H1 (cell line): ENCODE data around the gene HMGCLL1. TPM values are rescaled to one million over a fixed set of nuclear protein-coding genes. Genes with fewer than 3 reads are reported as not detected.

Source experiments
- CTCF ChIA-PET: fragments of 300-600 bp; sonication (Branson Sonifier 250); formaldehyde crosslinking; loops from one replicate; lab custom pipeline; 2021; ENCODE audit not compliant: partially characterized antibody; lab: Charles Lee
- POLR2A ChIA-PET: fragments of 300-600 bp; sonication (Branson Sonifier 250); formaldehyde crosslinking; loops from one replicate; lab custom pipeline; 2021; ENCODE audit warnings: inconsistent platforms; ENCODE audit not compliant: partially characterized antibody; lab: Charles Lee
- DNase-seq, 2 experiments: peaks; one replicate each; pipeline versions ENCODE4 v3.0.0 to v3.0.0-alpha.2; 2010 to 2022; ENCODE audit warnings: low spot score in 2 of 2, low read depth in 1 of 2, mixed read lengths in 1 of 2
- FAIRE-seq: peaks from 2 replicates; lab custom pipeline; 2011; peaks lifted over from hg19 to GRCh38; lab: Jason Lieb, UNC
- H2AFZ ChIP-seq: 2 replicates; pipeline ENCODE4 v1.8.1; 2012; ENCODE audit warnings: low read length, inconsistent platforms
- H2AK5ac ChIP-seq: 2 replicates; pipeline ENCODE4 v1.6.1; 2013; ENCODE audit warnings: low read depth, low read length
- H2BK120ac ChIP-seq: replicated peaks from 2 replicates; pipeline ENCODE3; 2013; ENCODE audit warnings: low read depth, low read length, inconsistent platforms
- H2BK12ac ChIP-seq: 2 replicates; pipeline ENCODE4 v1.6.1; 2013; ENCODE audit warnings: low read depth, low read length
- H2BK15ac ChIP-seq: 2 replicates; pipeline ENCODE4 v1.6.1; 2013; ENCODE audit warnings: low read length
- H2BK20ac ChIP-seq: 2 replicates; pipeline ENCODE4 v1.6.1; 2013; ENCODE audit warnings: low read length
- H2BK5ac ChIP-seq: 2 replicates; pipeline ENCODE4 v1.6.1; 2013; ENCODE audit warnings: low read depth, low read length
- H3K14ac ChIP-seq: 2 replicates; pipeline ENCODE4 v1.6.1; 2013; ENCODE audit warnings: inconsistent platforms; ENCODE audit not compliant: insufficient read length
- H3K18ac ChIP-seq: 2 replicates; pipeline ENCODE4 v1.6.1; 2013; ENCODE audit warnings: low read length; ENCODE audit errors: extremely low read depth
- H3K23ac ChIP-seq: 2 replicates; pipeline ENCODE4 v1.6.1; 2013; ENCODE audit warnings: inconsistent platforms; ENCODE audit not compliant: insufficient read length
- H3K23me2 ChIP-seq: 2 replicates; pipeline ENCODE4 v1.6.1; 2013; ENCODE audit warnings: low read depth, low read length
- H3K27ac ChIP-seq: 2 replicates; pipeline ENCODE4 v1.6.1; 2011; ENCODE audit warnings: low read depth, low read length, inconsistent platforms
- H3K27me3 ChIP-seq, 4 experiments: replicated peaks in 1 of 4; 1 replicate in 1 of 4; 2 replicates in 3 of 4; pipeline versions ENCODE4 v1.6.1 to v1.8.1; 2011 to 2013; ENCODE audit warnings: low read length in 3 of 4, mild to moderate bottlenecking in 3 of 4, inconsistent platforms in 2 of 4, mixed read lengths in 2 of 4, moderate library complexity in 1 of 4; ENCODE audit not compliant: control insufficient read depth in 3 of 4, insufficient read depth in 3 of 4; ENCODE audit errors: extremely low read depth in 1 of 4
- H3K36me3 ChIP-seq, 4 experiments: 2 replicates each; pipeline versions ENCODE4 v1.6.1 to v1.8.1; 2011 to 2013; ENCODE audit warnings: mild to moderate bottlenecking in 4 of 4, low read length in 3 of 4, moderate library complexity in 2 of 4, control low read depth in 1 of 4, inconsistent platforms in 1 of 4; ENCODE audit not compliant: insufficient read depth in 4 of 4, control insufficient read depth in 2 of 4
- H3K4ac ChIP-seq: replicated peaks from 2 replicates; pipeline ENCODE3; 2013; ENCODE audit warnings: low read length, low read depth, mixed read lengths, inconsistent platforms; ENCODE audit not compliant: insufficient read length
- H3K4me1 ChIP-seq, 4 experiments: replicated peaks in 1 of 4; 1 replicate in 1 of 4; 2 replicates in 3 of 4; pipeline versions ENCODE4 v1.6.1 to v1.8.1; 2011 to 2013; ENCODE audit warnings: low read length in 3 of 4, inconsistent platforms in 2 of 4, mixed read lengths in 1 of 4; ENCODE audit not compliant: insufficient read depth in 4 of 4, control insufficient read depth in 3 of 4
- H3K4me2 ChIP-seq, 2 experiments: 2 replicates each; pipeline versions ENCODE4 v1.6.1 to v1.8.1; 2011 to 2013; ENCODE audit warnings: low read depth in 2 of 2, low read length in 2 of 2, control low read depth in 1 of 2, inconsistent platforms in 1 of 2, mild to moderate bottlenecking in 1 of 2; ENCODE audit not compliant: insufficient read depth in 1 of 2
- H3K4me3 ChIP-seq, 4 experiments: fragments of 200-600, 300-600 bp in 1 of 4; sonication (generic), shearing (Covaris generic), sonication (Bioruptor Twin) in 1 of 4; 2 replicates each; pipeline versions ENCODE4 v1.5.1 to v1.8.1; 2011 to 2016; ENCODE audit warnings: low read length in 4 of 4, low read depth in 3 of 4, control low read depth in 2 of 4, inconsistent platforms in 2 of 4, mild to moderate bottlenecking in 2 of 4, mixed read lengths in 1 of 4, moderate library complexity in 1 of 4; ENCODE audit not compliant: insufficient read depth in 2 of 4; ENCODE audit errors: extremely low read depth in 1 of 4
- H3K56ac ChIP-seq: replicated peaks from 2 replicates; pipeline ENCODE3; 2013; ENCODE audit warnings: low read depth, mild to moderate bottlenecking, mixed read lengths, low read length, inconsistent platforms; ENCODE audit not compliant: insufficient read length
- H3K79me1 ChIP-seq: 2 replicates; pipeline ENCODE4 v1.6.1; 2013; ENCODE audit warnings: low read depth, low read length, control low read depth
- H3K79me2 ChIP-seq, 2 experiments: 2 replicates each; pipeline versions ENCODE4 v1.6.1 to v1.8.1; 2012 to 2013; ENCODE audit warnings: low read length in 2 of 2, mild to moderate bottlenecking in 2 of 2, inconsistent platforms in 1 of 2; ENCODE audit not compliant: insufficient read depth in 2 of 2, control insufficient read depth in 1 of 2
- H3K9ac ChIP-seq, 4 experiments: replicated peaks in 1 of 4; 1 replicate in 1 of 4; 2 replicates in 3 of 4; pipeline versions ENCODE4 v1.6.1 to v1.8.1; 2011 to 2013; ENCODE audit warnings: low read depth in 3 of 4, low read length in 3 of 4, control low read depth in 2 of 4, mild to moderate bottlenecking in 2 of 4, moderate library complexity in 2 of 4, inconsistent platforms in 1 of 4; ENCODE audit errors: extremely low read depth in 1 of 4
- H3K9me3 ChIP-seq, 2 experiments: 2 replicates each; pipeline versions ENCODE4 v1.6.1 to v1.8.1; 2012 to 2013; ENCODE audit warnings: mild to moderate bottlenecking in 2 of 2, moderate library complexity in 2 of 2, control low read depth in 1 of 2, inconsistent platforms in 1 of 2, low read depth in 1 of 2, low read length in 1 of 2, mixed read lengths in 1 of 2; ENCODE audit not compliant: insufficient read depth in 2 of 2
- H4K20me1 ChIP-seq, 2 experiments: replicated peaks in 1 of 2; 2 replicates each; pipeline versions ENCODE3 to v1.8.1; 2011 to 2013; ENCODE audit warnings: inconsistent platforms in 2 of 2, low read length in 2 of 2, mild to moderate bottlenecking in 1 of 2; ENCODE audit not compliant: insufficient read depth in 2 of 2, control insufficient read depth in 1 of 2
- H4K5ac ChIP-seq: 2 replicates; pipeline ENCODE4 v1.6.1; 2013; ENCODE audit warnings: low read length, low read depth, mixed read lengths, inconsistent platforms; ENCODE audit not compliant: insufficient read length
- H4K8ac ChIP-seq: 2 replicates; pipeline ENCODE4 v1.8.0; 2013; ENCODE audit warnings: mild to moderate bottlenecking, moderate library complexity, low read length, inconsistent platforms; ENCODE audit not compliant: insufficient read depth; ENCODE audit errors: extremely low read depth
- H4K91ac ChIP-seq: replicated peaks from 2 replicates; pipeline ENCODE3; 2013; ENCODE audit warnings: low read length, mixed read lengths, inconsistent platforms; ENCODE audit not compliant: insufficient read length
- ATF2 ChIP-seq: IDR thresholded peaks from 2 replicates; pipeline ENCODE4 v1.6.1; 2012; ENCODE audit warnings: low read length, inconsistent platforms
- ATF3 ChIP-seq: IDR thresholded peaks from 2 replicates; pipeline ENCODE4 v1.6.1; 2011; ENCODE audit warnings: low read depth, mild to moderate bottlenecking, low read length; ENCODE audit not compliant: insufficient read depth
- CHD1 ChIP-seq: IDR thresholded peaks from 2 replicates; pipeline ENCODE4 v1.6.1; 2012; ENCODE audit warnings: low read depth, low read length, improper control_type of control experiment
- CHD2 ChIP-seq: IDR thresholded peaks from 2 replicates; pipeline ENCODE4 v1.6.1; 2012; ENCODE audit warnings: low read length, improper control_type of control experiment
- EGR1 ChIP-seq: IDR thresholded peaks from 2 replicates; pipeline ENCODE4 v1.6.1; 2011; ENCODE audit warnings: low read depth, low read length, borderline replicate concordance
- GABPA ChIP-seq: IDR thresholded peaks from 2 replicates; pipeline ENCODE4 v1.6.1; 2011; ENCODE audit warnings: mild to moderate bottlenecking, low read length, moderate library complexity, borderline replicate concordance; ENCODE audit not compliant: insufficient read depth
- HDAC2 ChIP-seq, 2 experiments: fragments of 300-600 bp in 1 of 2; sonication (generic) in 1 of 2; IDR thresholded peaks; 2 replicates each; pipeline ENCODE4 v1.6.1; 2011 to 2012; ENCODE audit warnings: low read depth in 2 of 2, low read length in 2 of 2, mild to moderate bottlenecking in 2 of 2, moderate library complexity in 2 of 2, borderline replicate concordance in 1 of 2, inconsistent platforms in 1 of 2
- KDM1A ChIP-seq: fragments of 200-600, 300-600 bp; sonication (generic); IDR thresholded peaks from 2 replicates; pipeline ENCODE4 v1.7.1; 2016; ENCODE audit warnings: mild to moderate bottlenecking, low read length, borderline replicate concordance
- PHF8 ChIP-seq: fragments of 200-600 bp; sonication (generic); conservative IDR thresholded peaks from 2 replicates; pipeline ENCODE4 v1.7.1; 2012; ENCODE audit warnings: low read depth, mild to moderate bottlenecking, inconsistent platforms, low read length, moderate library complexity
- RXRA ChIP-seq: IDR thresholded peaks from 2 replicates; pipeline ENCODE4 v1.6.1; 2011; ENCODE audit warnings: low read depth, mild to moderate bottlenecking, low read length, moderate library complexity; ENCODE audit not compliant: insufficient read depth
- WGBS, 2 experiments: shearing (Covaris generic) in 1 of 2; methylation state at CpG; one replicate each; pipeline versions ENCODE4 v1.1.6 to v1.1.7; 2013 to 2015; ENCODE audit warnings: low lambda C conversion rate in 2 of 2, mixed read lengths in 2 of 2, inconsistent platforms in 1 of 2, low coverage in 1 of 2, missing lambda C conversion rate in 1 of 2; ENCODE audit not compliant: insufficient replicate concordance in 2 of 2, insufficient coverage in 1 of 2, insufficient read length in 1 of 2; ENCODE audit errors: extremely low coverage in 1 of 2, missing lambda C conversion rate in 1 of 2; 5-methylcytosine and 5-hydroxymethylcytosine counted together
- polyA plus RNA-seq, 7 experiments: library from polyadenylated mRNA; depleted of rRNA in 3 of 7; stranded (reverse) in 5 of 7; unstranded in 2 of 7; fragments of >200 nt in 5 of 7; fragments of 200-250 nt in 2 of 7; gene quantifications; 1 replicate in 5 of 7; 2 replicates in 1 of 7; 4 replicates in 1 of 7; pipeline versions ENCODE4 v1.2.1 to v1.2.3, GENCODE V29; 2011 to 2013; ENCODE audit warnings: missing spikeins in 2 of 7, mixed read lengths in 2 of 7
- total RNA-seq: library from RNA; stranded (reverse); fragmentation: NEBNext Ultra II Directional; extraction: Animal tissue kit (Norgen Biotek cat#: 25700); gene quantifications from 2 replicates; pipeline ENCODE4 v1.2.1, GENCODE V29; 2021

Gene HMGCLL1
- total and polyA plus RNA-seq, 2 of the 8 experiments (the other 6 are each of a cell fraction or from before 2014, with no cell fraction given), result 0.06 to 0.41 TPM

- no peaks in the 10 kb centered on the region for H3K23me2 ChIP-seq
- no peak overlapping the region for H3K18ac ChIP-seq
- H3K4me2 ChIP-seq, result no peak overlapping the region
- no peak overlapping the region for H3K56ac ChIP-seq
- H3K4ac ChIP-seq, result no peak overlapping the region
- H3K14ac ChIP-seq, result no peak overlapping the region
- H2BK12ac ChIP-seq, result no peak overlapping the region
- H3K4me3 ChIP-seq, result no peak overlapping the region
- H3K27me3 ChIP-seq, result no peaks in the 10 kb centered on the region
- no peak overlapping the region for H2AFZ ChIP-seq
- H3K36me3 ChIP-seq, result no peaks in the 10 kb centered on the region
- no peak for TF ChIP-seq CHD1
- TF ChIP-seq EGR1, result no peak
- no peak for TF ChIP-seq CHD2
- TF ChIP-seq KDM1A, result no peak
- no peak for TF ChIP-seq ATF2
- no peak for TF ChIP-seq GABPA
- TF ChIP-seq RXRA, result no peak
- no peak for TF ChIP-seq PHF8
- no peak for TF ChIP-seq HDAC2 (IDR thresholded peaks at IDR 0.05; ENCODE audit: borderline replicate concordance in 1 of 2, low read depth in 2 of 2, low read length in 2 of 2)
- no peak for TF ChIP-seq ATF3
- TF ChIP-seq, all 59 proteins: peak for 0
- Histone ChIP-seq H3K4me1 (no peaks in the 10 kb centered on the region), H2BK20ac (no peak overlapping the region), H4K8ac (no peak overlapping the region), H3K79me2 (no peaks in the 10 kb centered on the region), H4K20me1 (no peaks in the 10 kb centered on the region), H3K9ac (no peak overlapping the region), H3K27ac (no peak overlapping the region), H3K23ac (no peak overlapping the region), H2BK15ac (no peak overlapping the region), H4K5ac (no peak overlapping the region), H2BK120ac (no peak overlapping the region), H3K79me1 (no peaks in the 10 kb centered on the region), H2BK5ac (no peak overlapping the region), H3K9me3 (no peaks in the 10 kb centered on the region), H2AK5ac (no peak overlapping the region), H4K91ac (no peak overlapping the region)
- POLR2A ChIA-PET, result no interaction called here
- FAIRE-seq, result no peak
- WGBS, 2 experiments, result 90% methylated on average over 2 of the region's 2 CpGs; no CpG with 5 or more reads in 1 of the 2 experiments
- CTCF ChIA-PET, result interaction anchor here (1.1 to 1.3 kb wide), 3 partner anchors 10 to 843 kb away, joined by 3 to 4 read pairs (median 4); no protein-coding TSS in a partner anchor
- DNase-seq, result no peak
These were observed 129.0 kb downstream of the HMGCLL1 start for GRCh38 chr6:55450005-55450404.
